ENCODE data around the gene MRPL28.
"Not testable (repeated sequence)": the region's sequence is repeated elsewhere in the genome, so short reads cannot be mapped to it uniquely, and the experiment has no call there.

The MRPL28 gene

GRCh38 chr16:341095-341973, 29.0 kb downstream of the MRPL28 start:
- not testable (repeated sequence) for FAIRE-seq

GRCh38 chr16:340370-341091, 29.8 kb downstream of the MRPL28 start:
- no peak for FAIRE-seq
- DNase-seq (ENCODE audit: low spot score): no peak

More at GRCh38 chr16:341095-341973, 29.0 kb downstream of the MRPL28 start:
- DNase-seq (ENCODE audit: low spot score): not testable (repeated sequence)

GRCh38 chr16:339680-340079, 30.7 kb downstream of the MRPL28 start:
- DNase-seq (ENCODE audit: low spot score) (no peak), FAIRE-seq (no peak)

GRCh38 chr16:337975-338575, 32.3 kb downstream of the MRPL28 start:
- DNase-seq (ENCODE audit: low spot score): no peak
- no peak for FAIRE-seq

- FAIRE-seq (no peak), DNase-seq (ENCODE audit: low spot score) (no peak)
Observed at GRCh38 chr16:337437-337836, 32.9 kb downstream of the MRPL28 start.

- DNase-seq (ENCODE audit: low spot score): no peak
- no peak for FAIRE-seq
Observed at GRCh38 chr16:336269-336668, 34.1 kb downstream of the MRPL28 start.

GRCh38 chr16:334861-335632, 35.3 kb downstream of the MRPL28 start:
- DNase-seq (ENCODE audit: low spot score); FAIRE-seq: not testable (repeated sequence)

GRCh38 chr16:334164-334832, 36.0 kb downstream of the MRPL28 start:
- FAIRE-seq: not testable (repeated sequence)

GRCh38 chr16:333406-334094, 36.8 kb downstream of the MRPL28 start:
- no peak for FAIRE-seq
- no peak for DNase-seq (ENCODE audit: low spot score)

More at GRCh38 chr16:334164-334832, 36.0 kb downstream of the MRPL28 start:
- not testable (repeated sequence) for DNase-seq (ENCODE audit: low spot score)

GRCh38 chr16:331181-331814, 39.0 kb downstream of the MRPL28 start:
- not testable (repeated sequence) for DNase-seq (ENCODE audit: low spot score); FAIRE-seq

GRCh38 chr16:330741-331140, 39.6 kb downstream of the MRPL28 start:
- FAIRE-seq: no peak
- no peak for DNase-seq (ENCODE audit: low spot score)

GRCh38 chr16:325375-326145, 44.8 kb downstream of the MRPL28 start:
- FAIRE-seq (no peak), DNase-seq (ENCODE audit: low spot score) (no peak)

- DNase-seq (ENCODE audit: low spot score) (no peak), FAIRE-seq (no peak)
Observed at GRCh38 chr16:324451-325334, 45.6 kb downstream of the MRPL28 start.

- DNase-seq (ENCODE audit: low spot score): no peak
- FAIRE-seq: no peak
Observed at GRCh38 chr16:324201-324450, 46.2 kb downstream of the MRPL28 start.

GRCh38 chr16:322476-323143, 47.7 kb downstream of the MRPL28 start:
- no peak for DNase-seq (ENCODE audit: low spot score)
- FAIRE-seq: no peak

- DNase-seq (ENCODE audit: low spot score): no peak
Observed at GRCh38 chr16:321532-321931, 48.8 kb downstream of the MRPL28 start.

GRCh38 chr16:320206-320605, 50.1 kb downstream of the MRPL28 start:
- no peak for DNase-seq (ENCODE audit: low spot score)
- FAIRE-seq: no peak

More at GRCh38 chr16:321532-321931, 48.8 kb downstream of the MRPL28 start:
- no peak for FAIRE-seq
